Activated B cell treated with CpG ODN at 0.5 μM for 24 hours (primary cell): ENCODE data around the gene LARP4. TPM values are rescaled to one million over a fixed set of nuclear protein-coding genes. Genes with fewer than 3 reads are reported as not detected.

Experiments
- ATAC-seq: fragments of 200-7000 bp; cut with Tn5 transposase; one replicate; pipeline ENCODE4 v1.10.0; 2021; ENCODE audit warnings: low read depth, mild to moderate bottlenecking, moderate library complexity
- CTCF ChIA-PET: fragments of 350-600 bp; sonication (Branson Sonifier 250); formaldehyde crosslinking; loops from one replicate; lab custom pipeline; 2021; ENCODE audit warnings: antibody characterized with exemption; lab: Charles Lee
- POLR2A ChIA-PET: fragments of 350-600 bp; sonication (Branson Sonifier 250); formaldehyde crosslinking; loops from one replicate; lab custom pipeline; 2021; ENCODE audit warnings: antibody characterized with exemption; lab: Charles Lee
- DNase-seq: peaks from one replicate; pipeline ENCODE4 v3.0.0; 2022
- H3K27ac Mint-ChIP-seq: one replicate; pipeline ENCODE4 v1.8.0; 2020; ENCODE audit warnings: mixed read lengths
- H3K27me3 Mint-ChIP-seq: one replicate; pipeline ENCODE4 v1.8.0; 2021; ENCODE audit warnings: mixed read lengths
- H3K36me3 Mint-ChIP-seq: one replicate; pipeline ENCODE4 v1.8.0; 2021; ENCODE audit warnings: low read depth, mixed read lengths
- H3K4me1 Mint-ChIP-seq: one replicate; pipeline ENCODE4 v1.8.0; 2021; ENCODE audit warnings: mixed read lengths
- H3K4me3 Mint-ChIP-seq: one replicate; pipeline ENCODE4 v1.8.0; 2020; ENCODE audit warnings: mild to moderate bottlenecking, mixed read lengths
- H3K9me3 Mint-ChIP-seq: one replicate; pipeline ENCODE4 v1.8.0; 2020; ENCODE audit warnings: mixed read lengths
- intact Hi-C: fragments of 100-400 bp; cut with micrococcal nuclease; formaldehyde crosslinking; loops from one replicate; pipeline ENCODE4 v1.15.1; 2024
- total RNA-seq: library from RNA; stranded (reverse); gene quantifications from 2 replicates; pipeline ENCODE4 v1.2.3, GENCODE V29; 2022
- TF ChIP-seq, protein P1 (sequence below): fragments of 200-600 bp; IDR thresholded peaks from one replicate; pipeline ENCODE4 v1.8.0; 2022; ENCODE audit warnings: antibody characterized with exemption, mild to moderate bottlenecking

The LARP4 gene
- total RNA-seq, 1 donor from 2014 or later, result 56.3 TPM

GRCh38 chr12:50402264-50403000 is 1.7 kb downstream of the LARP4 start:
- H3K36me3 Mint-ChIP-seq, result peaks cover 15% of the 10 kb centered on the region
- H3K4me3 Mint-ChIP-seq, result peak overlapping the region; percentile 97
- no peaks in the 10 kb centered on the region for H3K9me3 Mint-ChIP-seq
- DNase-seq (no peak), ATAC-seq (no peak)
- H3K27me3 Mint-ChIP-seq, result peaks cover 2% of the 10 kb centered on the region
- ChIA-PET POLR2A (no interaction called here), CTCF (no interaction called here)
- intact Hi-C loops, result loop anchor here (5.0 kb wide), 2 partner anchors 120 to 625 kb away; partner anchors contain the start of genes LIMA1 and SLC11A2
- peaks cover 38% of the 10 kb centered on the region for H3K4me1 Mint-ChIP-seq
- H3K27ac Mint-ChIP-seq, result no peak overlapping the region
- TF ChIP-seq, protein P1, sequence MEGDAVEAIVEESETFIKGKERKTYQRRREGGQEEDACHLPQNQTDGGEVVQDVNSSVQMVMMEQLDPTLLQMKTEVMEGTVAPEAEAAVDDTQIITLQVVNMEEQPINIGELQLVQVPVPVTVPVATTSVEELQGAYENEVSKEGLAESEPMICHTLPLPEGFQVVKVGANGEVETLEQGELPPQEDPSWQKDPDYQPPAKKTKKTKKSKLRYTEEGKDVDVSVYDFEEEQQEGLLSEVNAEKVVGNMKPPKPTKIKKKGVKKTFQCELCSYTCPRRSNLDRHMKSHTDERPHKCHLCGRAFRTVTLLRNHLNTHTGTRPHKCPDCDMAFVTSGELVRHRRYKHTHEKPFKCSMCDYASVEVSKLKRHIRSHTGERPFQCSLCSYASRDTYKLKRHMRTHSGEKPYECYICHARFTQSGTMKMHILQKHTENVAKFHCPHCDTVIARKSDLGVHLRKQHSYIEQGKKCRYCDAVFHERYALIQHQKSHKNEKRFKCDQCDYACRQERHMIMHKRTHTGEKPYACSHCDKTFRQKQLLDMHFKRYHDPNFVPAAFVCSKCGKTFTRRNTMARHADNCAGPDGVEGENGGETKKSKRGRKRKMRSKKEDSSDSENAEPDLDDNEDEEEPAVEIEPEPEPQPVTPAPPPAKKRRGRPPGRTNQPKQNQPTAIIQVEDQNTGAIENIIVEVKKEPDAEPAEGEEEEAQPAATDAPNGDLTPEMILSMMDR, result no peak

DNA sequence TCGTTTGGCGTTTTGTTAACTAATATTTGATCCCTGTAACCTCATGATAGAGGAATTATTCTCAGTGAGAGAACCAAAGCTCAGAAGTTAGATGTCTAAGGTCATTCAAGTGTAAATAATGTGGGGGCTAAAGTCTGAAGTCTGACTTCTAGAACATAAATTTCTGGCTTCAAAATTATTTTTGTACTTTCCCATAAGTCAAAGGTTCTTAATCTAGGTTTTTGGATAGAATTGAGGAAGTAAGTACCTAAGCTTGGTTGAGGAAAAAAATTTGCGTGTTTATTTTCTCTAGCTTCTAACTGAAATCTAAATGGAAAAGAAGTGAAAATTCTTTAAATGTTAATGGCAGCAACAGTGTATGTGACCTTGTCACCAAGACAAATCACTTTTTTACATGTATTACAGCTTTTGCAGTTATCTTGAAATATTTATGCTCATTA is 2.3 kb downstream of the LARP4 start:
- no peaks in the 10 kb centered on the region for H3K9me3 Mint-ChIP-seq
- TF ChIP-seq, protein P1, result no peak
- DNase-seq (no peak), ATAC-seq (no peak)
- H3K36me3 Mint-ChIP-seq, result peaks cover 17% of the 10 kb centered on the region
- H3K4me3 Mint-ChIP-seq, result peak overlapping the region; percentile 97
- ChIA-PET POLR2A (no interaction called here), CTCF (no interaction called here)
- intact Hi-C loops, result loop anchor here (5.0 kb wide), 2 partner anchors 121 to 624 kb away; partner anchors contain the start of genes LIMA1 and SLC11A2
- no peak overlapping the region for H3K27ac Mint-ChIP-seq
- H3K27me3 Mint-ChIP-seq, result peaks cover 2% of the 10 kb centered on the region
- H3K4me1 Mint-ChIP-seq, result peaks cover 40% of the 10 kb centered on the region

- no peak overlapping the region for H3K4me3 Mint-ChIP-seq
- ChIA-PET CTCF (no interaction called here), POLR2A (no interaction called here)
- H3K36me3 Mint-ChIP-seq, result peaks cover 19% of the 10 kb centered on the region
- H3K27ac Mint-ChIP-seq, result no peak overlapping the region
- H3K27me3 Mint-ChIP-seq, result no peaks in the 10 kb centered on the region
- ATAC-seq (no peak), DNase-seq (no peak)
- H3K9me3 Mint-ChIP-seq, result no peaks in the 10 kb centered on the region
- H3K4me1 Mint-ChIP-seq, result peaks cover 40% of the 10 kb centered on the region
- intact Hi-C loops, result loop anchor here (5.0 kb wide), 2 partner anchors 122 to 623 kb away; partner anchors contain the start of genes LIMA1 and SLC11A2
- TF ChIP-seq, protein P1, result no peak
Observed at GRCh38 chr12:50404307-50404706, 3.6 kb downstream of the LARP4 start.

DNA sequence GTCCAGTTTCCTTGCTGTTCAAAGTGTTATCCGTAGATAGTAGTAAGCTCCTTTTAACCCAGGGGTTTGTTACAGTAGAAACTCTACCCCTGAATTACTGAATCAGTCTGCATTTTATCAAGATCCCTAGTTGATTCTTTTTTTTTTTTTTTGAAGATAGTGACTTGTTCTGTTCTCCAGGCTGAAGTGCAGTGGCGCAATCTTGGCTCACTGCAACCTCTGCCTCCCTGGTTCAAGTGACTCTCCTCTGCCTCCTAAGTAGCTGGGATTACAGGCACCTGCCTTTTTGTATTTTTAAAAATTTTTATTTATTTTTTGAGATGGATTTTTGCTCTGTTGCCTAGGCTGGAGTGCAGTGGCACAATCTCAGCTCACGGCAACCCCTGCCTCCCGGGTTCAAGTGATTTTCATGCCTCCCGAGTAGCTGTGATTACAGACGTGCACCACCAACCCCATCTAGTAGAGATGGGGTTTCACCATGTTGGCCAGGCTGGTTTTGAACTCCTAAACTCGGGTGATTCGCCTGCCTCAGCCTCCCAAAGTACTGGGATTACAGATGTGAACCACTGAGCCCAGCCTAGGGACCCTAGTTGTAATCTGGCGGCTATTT is 10.5 kb downstream of the LARP4 start:
- ChIA-PET CTCF (no interaction called here), POLR2A (no interaction called here)
- intact Hi-C loops, result no loop called here
- Mint-ChIP-seq H3K4me1 (peaks cover 7% of the 10 kb centered on the region), H3K27ac (no peak overlapping the region), H3K4me3 (no peak overlapping the region), H3K9me3 (no peaks in the 10 kb centered on the region), H3K36me3 (peaks cover 20% of the 10 kb centered on the region), H3K27me3 (no peaks in the 10 kb centered on the region)
- no peak for DNase-seq
- ATAC-seq, result no peak
- TF ChIP-seq, protein P1, result no peak

GRCh38 chr12:50415899-50416479 is 15.3 kb downstream of the LARP4 start:
- intact Hi-C loops, result no loop called here
- Mint-ChIP-seq H3K36me3 (peaks cover 45% of the 10 kb centered on the region), H3K27me3 (no peaks in the 10 kb centered on the region), H3K4me1 (peaks cover 20% of the 10 kb centered on the region), H3K4me3 (no peak overlapping the region), H3K27ac (no peak overlapping the region), H3K9me3 (no peaks in the 10 kb centered on the region)
- TF ChIP-seq, protein P1, result no peak
- ChIA-PET CTCF (no interaction called here), POLR2A (interaction anchor here (0.6 kb wide), 1 partner anchor 191 kb away, joined by 3 read pairs; no protein-coding TSS in a partner anchor)
- DNase-seq, result no peak
- no peak for ATAC-seq
